HG03558 (cell line): ENCODE results near the gene THSD1.

Source experiments
- ATAC-seq: cut with Tn5 transposase; IDR thresholded peaks from one replicate; pipeline ENCODE4 v1.9.1; 2021; ENCODE audit warnings: moderate number of reproducible peaks; ENCODE audit not compliant: unreplicated experiment; ENCODE audit errors: extremely low read depth

THSD1 gene, protein sequence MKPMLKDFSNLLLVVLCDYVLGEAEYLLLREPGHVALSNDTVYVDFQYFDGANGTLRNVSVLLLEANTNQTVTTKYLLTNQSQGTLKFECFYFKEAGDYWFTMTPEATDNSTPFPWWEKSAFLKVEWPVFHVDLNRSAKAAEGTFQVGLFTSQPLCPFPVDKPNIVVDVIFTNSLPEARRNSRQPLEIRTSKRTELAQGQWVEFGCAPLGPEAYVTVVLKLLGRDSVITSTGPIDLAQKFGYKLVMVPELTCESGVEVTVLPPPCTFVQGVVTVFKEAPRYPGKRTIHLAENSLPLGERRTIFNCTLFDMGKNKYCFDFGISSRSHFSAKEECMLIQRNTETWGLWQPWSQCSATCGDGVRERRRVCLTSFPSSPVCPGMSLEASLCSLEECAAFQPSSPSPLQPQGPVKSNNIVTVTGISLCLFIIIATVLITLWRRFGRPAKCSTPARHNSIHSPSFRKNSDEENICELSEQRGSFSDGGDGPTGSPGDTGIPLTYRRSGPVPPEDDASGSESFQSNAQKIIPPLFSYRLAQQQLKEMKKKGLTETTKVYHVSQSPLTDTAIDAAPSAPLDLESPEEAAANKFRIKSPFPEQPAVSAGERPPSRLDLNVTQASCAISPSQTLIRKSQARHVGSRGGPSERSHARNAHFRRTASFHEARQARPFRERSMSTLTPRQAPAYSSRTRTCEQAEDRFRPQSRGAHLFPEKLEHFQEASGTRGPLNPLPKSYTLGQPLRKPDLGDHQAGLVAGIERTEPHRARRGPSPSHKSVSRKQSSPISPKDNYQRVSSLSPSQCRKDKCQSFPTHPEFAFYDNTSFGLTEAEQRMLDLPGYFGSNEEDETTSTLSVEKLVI

DNA sequence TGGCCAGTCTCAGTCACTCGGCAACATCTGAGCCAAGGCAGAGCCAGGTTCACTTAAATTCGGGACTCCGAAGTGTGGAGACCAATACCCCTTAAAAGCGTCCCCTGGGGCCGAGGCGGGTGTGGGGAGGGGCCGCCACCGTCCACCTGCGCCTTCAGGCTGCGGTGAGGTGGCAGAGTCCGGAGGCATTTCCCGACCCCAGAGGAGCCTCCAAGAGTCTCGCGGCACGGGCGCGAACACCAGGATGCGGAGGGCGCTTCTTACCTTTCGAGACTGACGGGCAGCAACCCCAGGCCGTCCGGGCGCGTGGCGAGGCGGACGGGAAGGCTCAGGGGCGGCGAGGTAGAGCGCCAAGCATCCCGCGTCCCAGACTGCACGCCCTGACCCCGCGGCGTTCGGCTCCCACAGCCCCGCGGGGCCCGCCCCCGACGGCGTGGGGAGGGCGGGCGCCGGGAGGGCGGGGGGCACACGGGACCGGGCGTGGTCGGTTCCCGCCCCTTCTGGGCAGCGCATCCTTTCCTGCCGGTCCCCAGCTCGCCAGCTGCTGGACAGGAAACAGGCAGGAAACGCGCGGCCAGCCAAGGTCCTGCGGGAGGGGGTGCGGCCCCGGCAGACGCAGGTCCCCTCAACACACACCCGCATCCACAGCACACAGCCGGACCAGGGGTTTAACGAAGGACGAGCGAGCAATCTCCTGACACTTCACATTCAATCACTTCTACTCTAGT is at the start of gene THSD1:
Gene THSD1, minus strand, starts transcription at position 406 of the 728 bp plus-strand sequence. CDS start 3,572 bp downstream, outside the sequence.
- ATAC-seq, result no peak

DNA sequence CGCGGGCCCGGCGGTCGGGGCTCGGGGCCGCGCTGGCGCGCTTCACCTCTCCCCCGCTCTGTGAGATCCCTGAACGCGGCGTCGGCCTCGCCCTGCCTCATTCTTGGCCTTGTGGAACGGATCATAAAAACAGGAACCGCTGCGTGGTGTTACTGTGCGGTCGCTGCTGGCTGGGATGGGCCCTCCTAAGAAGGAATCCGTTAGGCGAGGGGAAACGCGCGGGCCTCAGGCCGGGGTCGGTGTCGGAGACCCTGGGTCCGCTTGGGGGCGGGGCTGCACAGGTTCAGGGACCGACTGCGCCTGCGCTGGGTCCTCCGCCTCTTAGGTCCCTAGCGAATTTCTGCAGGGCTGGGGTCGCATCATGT is 49.7 kb upstream of the THSD1 start:
- ATAC-seq, result peak; percentile 15

DNA sequence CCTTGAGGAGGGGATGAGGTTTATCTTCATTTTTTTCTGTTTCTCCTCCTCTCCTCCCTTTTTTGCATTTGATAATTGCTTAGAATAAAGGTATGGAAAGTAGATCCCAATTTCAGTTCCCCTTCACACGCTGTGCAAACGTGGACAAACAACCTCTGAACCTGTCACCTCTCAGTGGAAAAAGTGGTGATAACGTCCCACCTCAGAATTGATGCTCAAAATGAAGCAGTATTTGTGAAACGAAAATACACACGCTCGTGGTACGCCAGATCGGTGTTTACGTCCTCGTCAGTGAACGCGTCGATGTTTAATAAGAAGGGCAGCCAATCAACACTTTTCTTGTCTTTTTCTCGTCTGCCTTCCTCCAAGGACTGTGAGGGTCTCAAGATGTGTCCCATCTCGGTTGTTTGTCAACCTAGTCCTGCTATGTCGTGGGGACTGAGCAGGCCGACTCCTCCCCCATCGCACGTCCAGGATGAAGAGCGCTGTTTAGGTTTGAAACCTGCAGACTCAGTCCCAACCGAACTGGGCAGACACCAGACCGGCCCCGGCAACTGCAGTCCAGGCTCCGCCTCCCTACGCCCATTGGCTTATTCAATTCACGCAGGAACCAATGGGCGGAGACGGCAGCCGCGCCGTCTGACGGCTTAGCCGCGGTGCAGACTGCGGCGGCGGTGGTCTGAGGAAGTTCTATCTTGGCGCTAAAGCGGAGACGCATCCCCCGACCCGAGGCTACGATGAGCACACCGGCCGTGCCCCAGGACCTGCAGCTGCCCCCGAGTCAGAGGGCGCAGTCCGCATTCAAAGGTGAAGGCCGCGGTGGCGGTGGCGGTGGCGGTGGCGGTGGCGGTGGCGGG is 49.1 kb upstream of the THSD1 start, which contains the start of gene CKAP2:
Gene CKAP2, plus strand, starts transcription at position 659 of the 857 bp plus-strand sequence. Its CDS starts 79 bp downstream, at position 738.
- peak; percentile 55 for ATAC-seq

DNA sequence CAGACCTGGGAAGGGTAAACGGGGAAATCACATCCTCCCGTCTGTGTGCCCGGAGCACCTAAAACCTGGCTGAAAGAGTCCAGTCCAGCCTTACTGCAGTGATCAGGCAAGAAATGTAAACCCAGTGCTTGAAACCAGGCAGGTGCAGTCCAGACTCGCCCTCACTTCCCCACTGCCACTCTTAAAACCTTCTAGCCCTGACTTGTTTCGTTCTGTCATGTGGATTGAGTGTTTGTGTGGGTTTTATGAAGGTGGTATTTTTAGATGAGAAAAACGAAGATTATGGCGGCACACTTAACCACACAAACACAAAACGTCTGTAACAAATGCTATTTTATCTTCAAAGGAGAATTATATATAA is 48.5 kb upstream of the THSD1 start:
- ATAC-seq, result peak; percentile 21

DNA sequence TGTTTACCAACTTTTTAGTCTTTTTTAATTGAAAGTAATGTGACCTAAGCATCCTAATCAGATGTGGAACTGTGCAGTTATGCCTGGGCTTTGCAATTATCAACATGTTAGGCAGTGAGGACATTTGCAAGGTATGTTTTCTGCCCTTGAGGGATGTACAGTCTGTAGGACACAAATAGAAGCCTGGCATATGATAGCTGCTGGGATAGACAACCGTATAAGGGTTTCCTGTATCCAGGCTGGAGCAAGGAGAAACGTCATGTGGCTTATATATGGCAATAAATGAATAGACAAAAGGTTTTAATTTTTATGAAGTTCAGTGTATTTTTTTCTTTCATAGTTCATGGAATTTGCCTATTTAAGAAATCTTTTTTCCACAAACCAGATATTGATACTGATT is 46.5 kb upstream of the THSD1 start:
- ATAC-seq, result no peak

DNA sequence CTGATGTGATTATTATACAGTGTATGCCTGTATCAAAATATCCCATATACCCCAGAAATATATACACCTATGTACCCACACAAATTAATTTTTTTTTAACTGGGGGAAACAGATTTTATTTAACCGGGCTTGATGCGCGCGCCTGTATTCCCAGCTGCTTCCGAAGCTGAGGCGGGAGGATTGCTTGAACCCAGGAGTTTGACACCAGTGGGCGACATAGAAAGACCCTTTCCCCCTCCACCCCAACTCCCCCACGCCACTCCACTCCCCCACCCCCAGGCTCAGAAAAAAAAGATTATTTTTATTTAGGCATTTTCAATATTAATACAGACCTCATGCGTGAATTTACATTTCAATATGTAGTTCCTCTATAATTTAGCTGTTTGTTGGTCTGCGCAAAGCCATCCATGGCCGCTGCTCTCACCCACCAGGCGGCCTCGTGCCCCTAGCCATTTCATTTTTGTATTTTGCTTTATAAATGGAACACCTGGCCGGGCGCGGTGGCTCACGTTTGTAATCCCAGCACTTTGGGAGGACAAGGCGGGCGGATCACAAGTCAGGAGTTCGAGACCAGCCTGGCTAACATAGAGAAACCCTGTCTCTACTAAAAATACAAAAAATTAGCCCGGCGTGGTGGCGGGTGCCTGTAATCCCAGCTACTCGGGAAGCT is 45.3 kb upstream of the THSD1 start:
- no peak for ATAC-seq

DNA sequence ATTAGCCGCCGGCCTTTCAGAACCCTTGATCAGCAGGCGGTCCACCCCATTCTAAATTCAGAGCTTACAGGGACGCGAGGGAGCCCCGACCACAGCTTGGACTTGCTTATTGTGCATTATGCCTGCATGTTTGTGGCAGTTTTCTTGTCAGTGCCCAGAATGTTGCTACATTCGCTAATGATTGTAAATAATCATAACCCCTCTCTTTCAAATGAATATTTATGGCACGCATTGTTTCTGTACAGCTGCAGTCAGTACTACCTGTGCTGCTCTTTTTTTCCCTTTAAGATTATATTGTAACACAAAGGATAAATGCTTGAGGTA is 44.8 kb upstream of the THSD1 start:
- ATAC-seq, result no peak

DNA sequence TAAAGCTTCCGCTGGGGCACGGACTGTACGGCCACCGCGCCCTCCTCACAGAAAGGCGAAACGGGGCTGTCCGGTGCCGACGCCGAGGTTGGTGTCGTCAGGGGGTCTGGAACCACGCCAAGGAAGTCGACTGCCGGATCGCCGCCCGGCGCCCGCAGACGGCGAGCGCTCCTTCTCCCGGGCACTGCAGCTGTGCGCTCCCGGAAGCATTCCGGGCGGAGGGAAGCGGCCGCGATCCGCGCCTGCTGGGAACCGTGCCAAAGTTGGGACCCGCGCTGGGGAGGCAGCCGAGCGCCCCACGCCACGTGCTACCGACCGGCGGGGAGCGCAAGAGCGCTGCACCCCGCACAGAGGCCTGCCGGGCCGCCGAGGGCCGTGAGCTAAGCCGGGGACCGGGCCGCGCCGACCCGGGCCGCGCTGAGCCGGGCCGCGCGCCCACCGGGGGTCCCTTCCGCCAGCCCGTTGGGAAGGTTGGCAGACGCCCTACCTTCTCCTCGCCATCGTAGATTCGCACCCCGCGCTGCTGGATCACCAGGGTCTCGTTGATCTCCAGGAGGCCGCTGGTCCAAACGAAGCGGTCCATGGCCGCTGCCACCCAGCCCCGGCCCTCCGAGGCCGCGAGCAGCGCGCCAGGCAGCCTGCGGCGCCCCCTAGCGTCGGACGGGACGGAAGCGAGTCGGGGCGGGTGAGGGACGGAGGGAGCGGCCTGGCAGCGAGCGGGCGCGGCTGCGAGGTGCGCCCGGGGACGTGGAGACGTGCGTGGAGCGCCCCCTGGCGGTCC is 44.2 kb upstream of the THSD1 start, which contains the start of gene VPS36:
Gene VPS36, minus strand, starts transcription at position 623 of the 781 bp plus-strand sequence. Its CDS starts 40 bp downstream, at position 583.
- ATAC-seq, result peak; percentile 32

DNA sequence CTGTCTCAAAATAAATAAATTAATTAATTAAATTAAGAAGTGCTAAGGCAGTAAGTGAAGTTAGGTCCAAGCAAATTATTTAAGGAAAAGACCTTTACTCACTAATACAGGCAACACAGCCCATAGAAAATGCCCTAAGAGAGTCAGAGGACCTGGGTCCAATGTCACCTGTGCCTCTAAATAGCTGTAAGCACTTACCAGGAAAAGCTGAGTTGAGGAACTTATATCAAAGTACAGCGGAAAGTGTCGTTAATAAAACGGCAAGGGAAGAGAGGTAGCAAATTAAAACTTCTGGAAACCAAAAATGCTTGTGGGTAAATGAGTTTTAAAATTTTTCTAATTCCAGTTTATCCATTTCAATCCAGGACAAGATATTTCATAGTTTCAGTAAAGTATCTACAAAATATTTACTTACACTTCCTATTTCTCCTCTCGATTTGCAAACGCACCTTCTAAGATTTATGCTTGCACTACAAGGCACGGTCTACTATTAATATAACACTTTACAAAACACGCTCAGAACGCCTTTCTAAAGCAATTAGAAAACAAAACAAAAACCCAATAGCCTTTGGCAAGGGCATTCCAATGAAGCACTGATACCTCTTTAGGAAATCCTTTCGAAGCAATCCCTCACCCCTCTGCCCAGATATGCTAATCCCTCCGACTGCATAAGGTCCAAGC is 43.5 kb upstream of the THSD1 start:
- ATAC-seq, result no peak

DNA sequence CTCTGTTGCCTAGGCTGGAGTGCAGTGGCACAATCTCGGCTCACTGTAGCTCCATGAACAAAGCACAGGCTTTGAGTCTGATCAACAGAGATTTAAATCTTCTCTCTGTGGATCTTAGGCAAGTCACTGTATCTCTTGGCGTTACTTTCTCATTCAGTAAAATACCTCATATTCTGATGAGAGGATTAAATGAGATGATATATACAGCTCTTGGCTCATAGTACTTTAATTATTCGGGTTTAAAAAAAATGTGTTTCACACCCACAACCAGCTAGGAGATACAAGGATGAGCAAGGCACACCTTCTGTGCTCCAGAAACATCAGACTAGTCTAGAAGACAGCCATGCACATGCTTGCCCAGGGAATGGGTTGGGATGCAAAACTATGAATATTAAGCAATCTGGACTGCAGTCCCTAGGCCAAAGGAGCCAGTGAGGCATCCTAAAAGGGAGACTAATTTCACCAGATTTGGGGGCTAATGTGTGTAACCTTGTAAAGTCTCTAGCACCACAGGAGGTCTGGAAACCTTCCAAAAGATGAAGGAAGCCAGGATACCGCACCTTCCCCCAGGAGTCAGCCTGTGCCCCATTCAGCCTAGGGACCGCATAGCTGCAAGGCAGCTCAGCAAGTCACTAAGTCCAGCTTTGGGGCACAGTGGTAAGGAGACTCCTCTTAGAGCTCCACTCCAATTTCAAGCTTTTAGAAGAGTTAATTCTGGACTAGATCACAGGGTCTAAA is 42.0 kb upstream of the THSD1 start:
- no peak for ATAC-seq

DNA sequence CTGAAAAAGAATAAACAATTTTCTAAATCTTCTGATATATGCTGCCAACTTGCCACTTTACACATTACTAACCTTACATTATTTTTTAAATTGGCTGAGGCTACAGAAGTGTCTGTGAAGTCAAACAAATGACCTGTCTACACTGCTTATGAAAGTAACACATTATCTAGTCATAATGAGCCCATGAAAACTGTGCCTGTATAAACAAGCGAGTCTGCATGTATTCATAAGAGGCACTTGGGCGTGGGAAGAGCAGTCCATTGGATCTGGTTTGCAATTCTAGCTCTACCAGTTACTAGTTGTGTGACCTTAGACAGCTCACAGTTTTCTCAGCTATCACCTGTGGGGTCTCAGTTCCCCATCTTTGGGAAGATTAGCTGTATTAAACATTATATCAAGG is 41.4 kb upstream of the THSD1 start:
- ATAC-seq, result no peak

DNA sequence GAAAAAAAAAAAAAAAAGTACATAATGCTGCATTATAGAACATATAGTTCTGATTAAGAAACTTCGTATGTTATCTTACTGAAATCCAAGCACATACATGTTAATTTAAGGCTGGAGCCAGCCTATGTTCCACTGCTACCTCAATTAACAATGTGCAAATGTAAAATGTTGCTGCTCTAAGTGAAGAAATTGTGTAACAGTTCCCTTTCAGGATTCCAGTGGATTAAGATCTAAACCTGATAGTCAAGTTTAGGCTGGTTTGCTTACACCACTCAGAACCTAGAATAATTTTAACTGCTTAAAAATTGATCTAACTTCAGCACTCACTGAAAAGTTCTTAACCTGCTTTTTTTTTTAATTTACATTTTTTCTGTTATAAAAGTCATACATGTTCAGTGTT is 40.3 kb upstream of the THSD1 start:
- no peak for ATAC-seq

DNA sequence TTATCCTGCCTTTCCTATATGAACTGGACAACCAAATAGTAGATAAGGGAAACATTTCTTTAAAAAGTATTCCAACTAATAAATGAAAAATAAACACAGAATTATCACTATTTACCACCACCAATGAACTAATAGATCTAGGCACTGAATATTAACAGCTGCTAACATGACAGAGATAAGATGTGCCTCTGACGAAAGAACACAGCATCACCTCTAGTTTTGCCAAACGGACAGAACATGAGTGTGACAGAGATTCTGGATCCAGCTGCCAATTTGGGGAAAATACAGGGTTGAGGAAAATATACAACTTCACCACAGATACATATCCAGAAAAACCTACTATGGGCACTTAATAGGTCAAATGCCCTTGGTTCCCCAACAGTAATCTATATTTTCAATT is 26.5 kb upstream of the THSD1 start:
- no peak for ATAC-seq

DNA sequence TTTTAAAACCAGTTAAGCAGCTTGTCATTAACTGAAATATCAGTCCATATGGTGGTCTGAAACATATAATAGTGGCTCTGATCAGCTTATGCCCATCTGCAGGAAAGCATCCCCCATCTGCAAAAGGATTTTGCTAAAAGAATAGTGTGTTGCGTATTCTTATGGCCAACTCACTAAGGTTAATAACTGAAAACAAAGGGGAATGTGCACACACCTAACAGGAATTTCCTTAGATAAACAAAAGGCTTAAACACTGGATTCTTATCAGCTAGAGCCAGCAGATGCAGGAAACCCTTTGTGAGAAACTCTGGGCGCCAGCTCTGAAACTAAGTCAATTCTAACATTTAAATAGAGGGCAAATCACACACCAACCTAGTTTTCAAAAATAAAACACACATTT is 22.3 kb upstream of the THSD1 start:
- ATAC-seq, result no peak

DNA sequence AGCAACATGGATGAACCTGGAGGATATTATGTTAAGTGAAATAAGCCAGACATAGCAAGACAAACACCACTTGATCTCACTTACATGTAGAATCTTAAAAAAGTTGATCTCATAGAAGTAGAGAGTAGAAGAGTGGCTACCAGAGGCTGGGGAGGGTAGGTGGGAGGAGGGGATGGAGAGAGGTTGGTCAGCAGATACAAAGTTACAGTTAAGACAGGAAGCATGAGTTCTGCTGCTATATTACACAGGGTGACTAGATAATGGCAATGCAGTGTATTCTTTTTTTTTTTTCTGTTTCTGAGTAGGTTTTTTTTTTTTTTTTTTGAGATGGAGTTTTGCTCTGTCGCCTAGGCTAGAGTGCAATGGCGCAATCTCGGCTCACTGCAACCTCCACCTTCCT is 15.2 kb upstream of the THSD1 start:
- ATAC-seq, result no peak

DNA sequence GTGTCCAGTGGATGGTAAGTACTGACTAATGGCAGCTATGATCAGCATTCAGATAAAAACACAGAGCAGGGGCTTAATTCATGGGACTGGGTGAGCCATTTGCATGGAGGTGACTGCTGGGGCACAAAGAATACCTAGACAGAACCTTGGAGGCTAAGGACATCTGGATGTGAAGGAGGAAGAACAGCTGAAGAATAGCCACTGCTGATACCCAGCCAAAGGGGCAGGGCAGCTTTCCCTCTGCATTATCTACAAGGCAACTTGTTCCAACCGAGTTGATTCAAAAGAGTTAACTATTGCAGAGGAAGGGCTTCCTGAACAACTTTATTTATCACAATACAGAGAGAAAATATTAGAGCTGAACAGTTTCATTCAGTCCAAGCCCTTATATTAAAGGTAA is 13.1 kb upstream of the THSD1 start:
- ATAC-seq, result no peak

DNA sequence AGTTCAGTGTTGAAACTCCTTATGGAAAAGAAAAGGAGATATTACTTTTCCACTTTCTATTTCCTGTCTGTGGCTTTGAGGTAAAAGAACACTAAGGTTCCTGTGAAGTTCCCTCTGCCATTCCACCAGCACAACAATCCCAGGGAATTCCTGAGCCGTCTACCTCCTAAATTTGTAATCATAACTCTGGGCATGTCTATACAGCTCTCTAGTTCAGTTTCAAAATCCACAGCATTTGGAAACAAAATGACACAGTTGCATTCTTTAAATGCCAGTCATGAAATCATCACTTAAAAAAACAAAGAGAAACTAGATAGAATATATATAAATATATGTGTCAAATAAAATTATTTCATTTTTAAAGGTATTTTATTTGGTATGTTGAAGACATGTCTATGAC is 9.0 kb upstream of the THSD1 start:
- ATAC-seq, result no peak
